Left cardiac atrium (tissue), 4 donors: Measurements from ENCODE around the gene NLRP1. TPM values are rescaled to one million over a fixed set of nuclear protein-coding genes. Genes with fewer than 3 reads are reported as not detected.
A peak's percentile ranks its signal among the peaks of the same experiment; 100 is the strongest.

Source experiments
- ATAC-seq, 2 donors: fragments of 200-7000 bp; cut with Tn5 transposase; one replicate each; pipeline ENCODE4 v1.9.1; 2020; ENCODE audit warnings: mild to moderate bottlenecking in 2 of 2, moderate library complexity in 2 of 2
- DNase-seq: peaks from one replicate; pipeline ENCODE4 v3.0.0-alpha.2; 2020
- intact Hi-C, 2 donors: fragments of 100-400 bp; cut with DNase I; formaldehyde crosslinking; loops; one replicate each; pipeline versions ENCODE4 v1.14.1 to v1.15.1; 2022 to 2023
- total RNA-seq, 2 donors: library from RNA; stranded (reverse); fragmentation: NEBNext Ultra II Directional; extraction: Animal tissue kit (Norgen Biotek cat#: 25700); gene quantifications; one replicate each; pipeline ENCODE4 v1.2.1, GENCODE V29; 2021
- donor health status: DM: no; HTN: yes; CAD: no.
- donor health status: DM: no; HTN: yes; CAD: no; lungs with severe emphysema.
- donor health status: DM: yes; HTN: yes; CAD: no.
- donor health status: Dilated cardiomyopathy.

NLRP1 gene
- total RNA-seq, 2 donors from 2014 or later: 10.4 to 10.5 TPM

GRCh38 chr17:5499476-5500231, 84.7 kb downstream of the NLRP1 start:
- intact Hi-C loops: no loop called here
- DNase-seq (no peak), ATAC-seq (peak in 1 of 2 donors; percentile 27)

- intact Hi-C loops: no loop called here
- no peak for DNase-seq
- ATAC-seq: no peak
Measured at GRCh38 chr17:5492970-5493369, 91.3 kb downstream of the NLRP1 start.

- ATAC-seq: no peak
- no peak for DNase-seq
- intact Hi-C loops: no loop called here
Measured at GRCh38 chr17:5488752-5489151, 95.6 kb downstream of the NLRP1 start.

- peak; percentile 96 to 98 for ATAC-seq
- peak; percentile 98 for DNase-seq
- intact Hi-C loops: no loop called here
Measured at GRCh38 chr17:5486206-5487124, 97.8 kb downstream of the NLRP1 start, which contains the start of gene MIS12. Gene MIS12, plus strand, starts transcription at chr17:5486566. Its CDS starts 2,297 bp downstream, at chr17:5488863.

GRCh38 chr17:5485270-5486205, 98.8 kb downstream of the NLRP1 start, which contains the start of gene DERL2:
Gene DERL2, minus strand, starts transcription at chr17:5486178. Its CDS starts 17 bp downstream, at chr17:5486161.
- DNase-seq: no peak
- peak; percentile 2 to 28 for ATAC-seq
- intact Hi-C loops: no loop called here

- no peak for DNase-seq
- ATAC-seq: no peak
Measured at GRCh38 chr17:5481451-5481850, 102.9 kb downstream of the NLRP1 start.

GRCh38 chr17:5480962-5481361, 103.3 kb downstream of the NLRP1 start:
- DNase-seq (no peak), ATAC-seq (no peak)
- intact Hi-C loops: no loop called here

More at GRCh38 chr17:5481451-5481850, 102.9 kb downstream of the NLRP1 start:
- intact Hi-C loops: no loop called here

- DNase-seq (no peak), ATAC-seq (no peak)
- intact Hi-C loops: no loop called here
Measured at GRCh38 chr17:5478992-5479391, 105.3 kb downstream of the NLRP1 start.

- intact Hi-C loops: no loop called here
- no peak for ATAC-seq
- DNase-seq: no peak
Measured at GRCh38 chr17:5473906-5474305, 110.4 kb downstream of the NLRP1 start.

GRCh38 chr17:5472511-5472910, 111.8 kb downstream of the NLRP1 start:
- ATAC-seq (no peak), DNase-seq (no peak)
- intact Hi-C loops: no loop called here

- peak; percentile 11 to 40 for ATAC-seq
- DNase-seq: no peak
- intact Hi-C loops: no loop called here
Measured at GRCh38 chr17:5468075-5468473, 116.2 kb downstream of the NLRP1 start.

GRCh38 chr17:5467416-5467815, 116.9 kb downstream of the NLRP1 start:
- intact Hi-C loops: no loop called here
- DNase-seq (no peak), ATAC-seq (no peak)

- ATAC-seq (no peak), DNase-seq (no peak)
- intact Hi-C loops: no loop called here
Measured at GRCh38 chr17:5466295-5466694, 118.0 kb downstream of the NLRP1 start.

- no peak for DNase-seq
- no peak for ATAC-seq
- intact Hi-C loops: no loop called here
Measured at GRCh38 chr17:5464717-5465507, 119.4 kb downstream of the NLRP1 start.
